ENCODE results near the gene SLCO3A1.
A peak's percentile ranks its signal among the peaks of the same experiment; 100 is the strongest.

Gene SLCO3A1

DNA sequence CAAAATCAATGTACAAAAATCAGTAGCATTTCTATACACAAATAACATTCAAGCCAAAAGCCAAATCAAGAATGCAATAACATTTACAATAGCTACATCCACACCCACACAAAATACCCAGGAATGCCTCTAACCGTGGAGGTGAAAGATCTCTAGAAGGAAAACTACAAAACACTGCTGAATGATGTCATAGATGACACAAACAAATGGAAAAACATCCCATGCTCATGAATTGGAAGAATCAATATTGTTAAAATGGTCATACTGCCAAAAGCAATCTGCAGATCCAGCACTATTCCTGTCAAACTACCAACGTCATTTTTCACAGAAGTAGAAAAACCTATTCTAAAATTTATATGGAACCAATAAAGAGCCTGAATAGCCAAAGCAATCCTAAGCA, 143.7 kb downstream of the SLCO3A1 start:
- no peak for DNase-seq (ENCODE audit: extremely low read depth in 1 of 2, low read depth in 1 of 2)

DNA sequence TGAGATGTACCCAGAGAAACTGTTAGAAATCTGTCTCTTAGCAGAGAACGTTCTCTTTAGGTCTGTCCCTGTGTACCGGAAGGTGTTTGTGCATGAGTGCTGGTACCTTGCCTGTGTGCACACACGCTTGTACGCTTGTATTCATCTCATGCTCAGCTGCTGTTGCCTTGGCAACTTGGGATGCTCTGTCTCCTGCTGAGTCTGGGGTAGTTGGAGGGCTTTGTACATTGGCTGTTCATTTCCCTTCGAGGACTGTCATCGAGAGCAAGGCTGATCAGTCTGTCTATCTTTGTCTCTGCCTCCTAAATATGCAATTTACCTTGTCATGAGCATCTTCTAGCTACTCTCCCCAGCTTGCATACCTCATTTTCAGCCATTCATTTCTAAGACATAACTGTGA, 147.2 kb downstream of the SLCO3A1 start:
- DNase-seq (ENCODE audit: extremely low read depth in 1 of 2, low read depth in 1 of 2) = no peak

DNA sequence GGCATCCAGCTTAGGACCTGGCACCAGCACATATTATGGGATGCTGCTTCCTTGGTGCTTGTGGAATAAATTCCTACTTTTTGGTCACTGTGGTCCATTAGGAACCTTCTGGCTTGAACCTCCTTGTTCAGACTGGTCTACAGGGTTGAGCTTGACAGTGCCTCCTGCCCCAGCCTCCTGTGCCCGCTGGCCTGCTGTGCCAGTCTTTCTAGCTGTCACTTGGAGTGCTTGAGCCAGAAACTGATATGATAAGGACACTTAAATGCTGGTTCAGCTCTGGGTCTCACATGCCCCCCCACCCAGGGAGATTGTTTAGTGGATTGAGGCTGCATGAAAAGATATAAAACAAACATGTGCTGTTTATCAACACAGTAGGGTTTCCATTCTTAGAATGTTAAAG, 147.8 kb downstream of the SLCO3A1 start:
- no peak for DNase-seq (ENCODE audit: extremely low read depth in 1 of 2, low read depth in 1 of 2)

DNA sequence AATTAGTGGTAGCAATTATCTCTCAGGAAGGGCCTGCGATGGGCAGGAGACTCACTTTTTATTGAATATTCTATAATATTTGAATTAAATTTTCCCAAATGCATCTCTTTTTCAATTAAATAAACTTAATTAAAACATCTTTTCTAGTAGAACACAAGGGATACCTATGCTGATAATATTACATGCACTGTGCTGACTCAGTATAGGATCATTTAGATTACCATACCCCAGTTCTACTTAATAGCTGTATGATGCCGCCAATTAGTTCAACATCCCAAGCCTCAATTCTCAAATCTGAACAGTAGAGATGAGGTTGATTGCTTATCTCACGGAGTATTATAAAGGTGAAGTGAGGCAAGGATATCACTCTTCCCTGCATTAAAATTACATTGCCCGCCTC, 149.2 kb downstream of the SLCO3A1 start:
- DNase-seq (ENCODE audit: extremely low read depth in 1 of 2, low read depth in 1 of 2) = no peak

DNA sequence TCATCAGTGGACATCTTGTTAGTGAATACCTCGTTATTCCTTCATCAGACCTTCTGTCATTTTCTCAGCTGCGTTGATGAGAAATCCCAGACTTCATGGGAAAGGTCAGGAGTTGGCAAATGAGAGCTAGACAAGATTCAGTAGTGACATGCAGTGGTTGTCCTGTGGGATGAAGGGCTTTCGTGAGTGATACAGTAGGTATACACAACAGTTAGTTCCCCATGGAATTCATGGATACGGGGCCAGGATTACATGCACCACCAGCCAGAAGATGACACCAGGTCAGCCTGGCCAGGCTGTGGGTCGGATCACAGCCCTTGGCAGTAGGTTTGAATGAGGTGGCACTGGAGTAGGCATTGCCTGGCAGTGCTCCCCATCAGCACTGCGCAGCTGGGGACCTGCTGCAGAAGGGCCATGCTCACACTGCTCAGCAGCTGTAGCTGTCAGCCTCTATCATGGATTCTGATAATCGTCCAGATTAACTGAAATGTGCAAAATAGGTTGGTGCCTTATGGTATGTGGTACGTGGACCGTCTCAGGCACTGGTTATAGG, 150.1 kb downstream of the SLCO3A1 start:
- no peak for DNase-seq (ENCODE audit: extremely low read depth in 1 of 2, low read depth in 1 of 2)

DNA sequence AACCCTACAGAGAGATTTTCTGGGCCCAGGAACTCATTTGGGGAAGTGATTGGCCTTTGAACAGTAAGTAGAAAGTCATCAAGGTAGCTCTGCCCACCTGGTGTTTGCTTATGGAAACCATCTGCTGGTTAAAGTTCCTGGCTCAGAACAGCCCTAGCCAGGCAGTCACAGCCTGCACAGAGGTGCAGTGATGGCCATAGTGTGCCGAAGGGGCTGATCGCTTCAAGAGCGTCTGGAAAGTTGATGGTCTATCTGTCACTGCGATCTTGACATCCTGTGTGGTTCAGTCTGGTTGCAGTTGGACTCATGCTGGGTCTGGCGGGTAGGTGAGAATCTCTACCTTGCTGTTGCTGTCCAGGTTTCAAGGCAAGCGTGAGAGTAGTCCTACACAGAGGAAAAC, 151.6 kb downstream of the SLCO3A1 start:
- no peak for DNase-seq (ENCODE audit: extremely low read depth in 1 of 2, low read depth in 1 of 2)

DNA sequence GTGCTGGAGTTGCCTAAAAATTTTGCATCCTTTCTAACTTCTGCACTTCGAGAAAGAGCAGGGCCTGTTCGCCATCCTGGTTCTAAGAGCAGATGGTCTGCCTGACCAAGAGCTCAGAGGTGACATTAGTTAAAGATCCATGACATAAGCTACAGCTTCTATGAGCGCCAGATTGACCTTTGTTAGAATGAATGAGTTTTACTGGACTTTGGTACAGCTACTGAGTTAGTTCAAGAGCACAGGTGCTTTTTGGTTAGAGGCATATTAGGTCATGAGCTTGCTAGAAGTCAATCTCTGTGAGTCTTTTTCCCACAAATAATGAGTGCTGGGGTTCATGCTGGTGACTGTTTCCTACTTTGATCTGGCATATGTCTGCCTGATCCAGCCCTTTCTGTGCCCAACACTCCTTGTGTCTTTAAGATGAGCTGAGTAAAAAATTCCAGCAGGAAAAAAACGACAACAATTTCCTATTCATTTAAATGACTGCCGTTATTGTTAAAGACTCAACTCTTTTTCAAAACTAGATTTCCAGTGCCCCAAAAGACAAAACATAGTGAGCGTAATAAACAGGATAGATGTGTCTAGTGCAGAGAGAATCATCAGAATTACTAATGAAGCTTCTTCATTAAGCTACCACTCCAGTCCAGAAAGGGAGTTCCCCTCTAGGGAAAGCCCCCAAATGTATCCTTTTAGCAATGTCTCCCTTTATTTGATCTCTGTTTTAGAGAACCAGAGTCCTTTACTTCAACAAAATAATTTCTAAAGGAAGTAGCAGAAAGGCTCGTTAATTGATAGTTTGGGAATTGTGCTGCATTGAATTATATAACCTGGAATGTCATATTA, 152.9 kb downstream of the SLCO3A1 start:
- no peak for DNase-seq (ENCODE audit: extremely low read depth in 1 of 2, low read depth in 1 of 2)

DNA sequence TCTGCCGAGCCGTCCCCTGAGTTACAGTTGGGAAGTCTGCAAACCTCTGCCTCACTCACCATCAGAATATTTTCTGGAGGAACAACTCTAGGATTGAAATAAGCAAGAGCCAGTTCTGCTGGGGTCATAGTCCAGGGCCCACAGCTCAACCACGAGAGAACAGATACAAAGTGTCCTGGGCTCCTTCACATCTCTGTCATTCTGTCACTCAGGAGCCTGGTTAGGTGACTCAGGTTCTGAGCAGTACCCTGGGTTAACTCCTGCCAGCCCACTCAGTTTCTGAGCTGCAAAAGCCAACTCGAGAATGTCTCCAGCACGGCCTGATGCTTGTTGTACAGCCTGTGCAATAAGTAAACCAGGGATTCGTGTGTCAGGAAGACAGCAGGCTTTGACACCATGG, 155.7 kb downstream of the SLCO3A1 start:
- DNase-seq (ENCODE audit: extremely low read depth in 1 of 2, low read depth in 1 of 2) = peak in 1 of 2 donors; percentile 28

DNA sequence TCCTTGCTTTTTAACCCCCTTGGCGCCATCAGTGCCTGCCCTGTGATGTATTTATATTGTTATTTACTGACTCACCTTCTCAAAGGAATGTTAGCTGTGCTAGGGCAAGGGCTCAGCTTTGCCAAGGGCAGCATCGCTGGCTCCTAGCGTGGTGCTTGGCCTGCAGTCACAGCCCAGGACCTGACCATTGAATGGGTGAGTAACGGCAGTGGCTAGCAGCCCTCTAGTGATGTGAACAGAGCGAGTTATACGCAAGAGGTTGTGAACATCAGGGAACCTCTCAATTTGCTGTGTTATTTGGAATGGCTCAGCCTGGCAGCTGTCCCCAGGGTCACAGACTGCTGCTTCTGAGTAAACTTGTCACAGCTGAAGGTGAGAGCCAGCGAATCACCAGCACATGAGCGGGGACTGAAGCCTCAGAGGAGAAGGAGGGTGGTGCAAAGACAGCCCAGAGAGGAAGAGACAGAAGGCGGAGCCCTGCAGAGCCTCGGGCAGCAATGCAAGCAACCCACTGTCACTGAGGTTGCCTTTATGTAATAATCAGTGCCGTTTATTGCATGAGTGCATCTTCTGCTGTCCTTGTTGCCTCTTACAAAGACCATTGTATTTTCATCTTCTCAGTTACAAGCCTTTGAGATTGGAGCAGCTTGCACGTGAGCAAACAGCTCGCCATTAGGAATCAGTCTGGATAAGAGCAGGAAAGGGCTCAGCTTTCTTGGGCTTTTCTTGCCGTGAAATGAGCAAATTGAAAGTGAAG, 158.3 kb downstream of the SLCO3A1 start:
- DNase-seq (ENCODE audit: extremely low read depth in 1 of 2, low read depth in 1 of 2) = peak; percentile 13 to 47

DNA sequence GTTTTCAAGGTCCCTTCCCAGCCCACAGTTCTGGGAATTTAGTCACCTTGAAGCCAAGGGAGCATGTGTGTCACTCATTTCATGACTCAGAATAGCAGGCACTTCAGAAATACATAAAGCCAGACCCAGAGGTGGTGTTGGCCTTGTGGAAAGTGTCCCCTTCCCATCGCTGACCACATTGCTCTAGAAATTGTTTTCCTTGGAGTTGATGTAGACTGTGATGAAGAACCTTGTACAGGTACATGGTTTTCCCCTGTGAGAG, 158.8 kb downstream of the SLCO3A1 start:
- no peak for DNase-seq (ENCODE audit: extremely low read depth in 1 of 2, low read depth in 1 of 2)

DNA sequence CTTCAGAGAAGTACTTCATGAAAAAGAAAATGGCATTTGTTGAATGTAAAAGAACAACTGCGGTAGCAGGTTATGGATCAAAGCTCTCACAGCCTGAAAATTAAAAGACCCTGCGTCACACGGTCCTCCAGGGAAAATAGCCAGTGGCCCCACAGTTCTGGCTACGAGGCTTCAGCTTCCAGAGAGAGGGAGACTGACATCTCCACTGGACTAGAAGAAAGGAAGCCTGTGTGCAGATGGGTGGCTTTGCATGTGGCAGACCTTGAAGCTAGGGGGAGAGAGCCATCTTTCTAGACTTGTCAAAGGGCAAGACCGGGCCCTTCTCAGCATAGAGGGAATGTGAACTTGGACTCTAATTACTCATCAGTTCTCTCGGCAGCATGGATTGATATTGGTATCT, 159.4 kb downstream of the SLCO3A1 start:
- no peak for DNase-seq (ENCODE audit: extremely low read depth in 1 of 2, low read depth in 1 of 2)

DNA sequence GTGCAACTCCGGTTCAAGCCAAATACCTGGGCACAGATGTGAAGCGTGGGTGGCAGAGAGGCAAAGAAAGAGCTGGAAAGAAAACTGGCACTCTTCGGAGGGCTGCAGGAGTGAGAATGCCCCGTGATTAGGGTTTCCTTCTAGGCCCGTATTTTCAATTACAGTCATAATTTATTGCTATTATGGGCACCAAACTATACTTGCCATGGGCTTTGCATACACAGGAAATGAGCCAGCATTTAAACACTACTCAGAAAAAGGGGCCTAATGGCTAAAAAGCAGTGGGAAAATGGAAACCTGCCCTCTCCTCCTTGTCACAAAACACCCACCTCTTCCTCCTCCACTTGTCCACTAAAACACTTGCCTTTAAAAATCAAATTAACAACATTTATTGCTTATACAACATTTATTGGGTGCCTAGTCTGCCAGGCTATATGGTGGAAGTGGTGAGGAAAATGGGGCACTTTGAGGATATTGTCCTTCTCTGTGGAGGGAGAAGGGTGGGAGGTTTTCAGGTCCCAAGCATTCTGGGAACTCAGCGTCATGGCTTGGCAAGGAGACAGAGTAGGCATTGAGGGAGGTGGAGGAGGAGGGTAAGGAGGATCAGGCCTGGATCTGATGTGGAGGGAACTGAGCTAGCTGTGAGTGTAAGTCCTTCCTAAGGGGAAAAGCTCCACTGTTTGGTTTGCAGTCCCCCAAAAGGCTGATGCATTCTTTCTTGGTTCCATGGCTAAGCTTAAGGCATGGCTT, 160.9 kb downstream of the SLCO3A1 start:
- DNase-seq (ENCODE audit: extremely low read depth in 1 of 2, low read depth in 1 of 2) = no peak

DNA sequence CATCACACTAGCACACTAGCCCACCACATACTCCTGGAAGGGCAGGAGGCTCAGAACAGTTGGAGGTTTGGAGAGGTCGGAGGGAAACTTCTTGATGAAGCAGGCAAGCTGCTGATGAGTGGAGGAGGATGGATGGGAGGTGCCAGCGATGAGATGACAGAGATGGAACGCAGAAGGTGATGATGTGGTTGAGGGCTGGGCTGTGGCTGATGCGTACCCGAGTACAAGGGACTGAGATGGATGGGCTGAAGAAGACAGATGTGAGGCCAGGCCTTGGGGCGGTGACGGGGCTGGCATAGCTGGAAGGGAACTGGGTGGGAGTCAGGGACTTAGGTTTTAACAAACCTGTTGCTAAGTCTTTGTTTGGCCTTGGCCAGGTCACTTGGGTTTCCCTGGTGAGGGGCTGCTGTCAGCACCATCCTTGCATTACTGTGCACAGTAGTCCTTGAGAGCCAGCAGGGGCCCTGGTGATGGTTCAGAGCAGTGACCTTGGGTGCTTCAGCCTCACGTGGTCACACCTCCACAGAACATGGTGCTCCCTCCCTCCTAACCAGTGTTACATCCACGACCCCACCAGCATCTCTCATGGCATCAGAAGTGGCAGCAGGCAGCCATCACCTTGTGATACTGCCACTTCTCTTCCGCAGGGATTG, 164.5 kb downstream of the SLCO3A1 start:
- DNase-seq (ENCODE audit: extremely low read depth in 1 of 2, low read depth in 1 of 2) = no peak

DNA sequence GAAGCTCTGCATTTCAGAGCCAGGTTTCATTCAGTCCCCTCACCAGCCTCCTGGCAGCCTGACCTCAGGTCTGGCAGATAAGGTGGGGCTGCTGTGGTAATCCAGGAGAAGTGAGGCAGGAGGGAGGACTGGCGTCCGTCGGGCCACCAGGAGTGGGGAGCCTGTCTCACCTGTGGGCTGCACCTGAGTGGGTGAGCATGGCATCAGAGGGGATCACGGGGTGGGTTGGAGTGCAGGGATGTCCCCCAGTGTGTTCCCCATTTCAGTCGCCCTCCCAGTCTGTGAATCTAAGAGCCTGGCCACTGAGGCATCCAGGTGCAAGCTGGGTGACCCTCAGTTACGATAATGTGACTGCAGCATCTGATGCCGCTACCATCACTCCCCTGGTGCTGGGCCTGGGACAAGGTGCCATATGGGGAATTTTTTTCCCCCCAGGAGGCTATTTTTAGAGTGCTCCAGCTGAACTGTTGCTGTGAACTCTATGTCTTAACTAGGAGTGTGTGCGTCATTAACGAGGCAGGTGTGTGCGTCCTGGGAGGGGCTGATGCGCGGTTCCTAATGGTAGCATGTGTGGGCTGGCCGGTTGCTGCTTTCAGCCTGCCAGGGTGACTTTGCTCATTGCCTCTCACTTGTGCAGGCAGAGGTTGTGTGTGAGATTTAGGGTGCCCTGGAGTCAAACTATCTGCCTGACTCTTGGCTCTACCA, 165.2 kb downstream of the SLCO3A1 start:
- no peak for DNase-seq (ENCODE audit: extremely low read depth in 1 of 2, low read depth in 1 of 2)

DNA sequence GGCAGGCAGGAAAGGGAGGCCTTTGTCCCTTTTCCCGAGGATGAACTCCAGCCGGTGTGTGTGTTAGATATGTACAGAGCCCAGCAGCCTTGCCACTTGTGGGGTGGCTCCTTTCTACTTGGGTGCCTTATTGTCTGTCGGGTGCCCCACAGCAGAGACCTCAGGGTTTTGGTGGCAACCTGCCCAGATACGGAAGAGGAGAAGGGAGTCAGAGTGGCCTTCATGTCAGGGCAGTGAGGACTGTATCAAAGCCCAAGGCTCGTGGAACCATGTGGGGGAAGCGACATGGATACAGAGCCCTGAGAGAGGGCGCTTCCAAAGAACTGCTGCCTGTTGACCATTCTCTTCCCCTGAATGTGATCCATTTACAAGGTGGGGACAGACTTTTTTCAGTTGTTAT, 166.2 kb downstream of the SLCO3A1 start:
- DNase-seq (ENCODE audit: extremely low read depth in 1 of 2, low read depth in 1 of 2) = no peak

DNA sequence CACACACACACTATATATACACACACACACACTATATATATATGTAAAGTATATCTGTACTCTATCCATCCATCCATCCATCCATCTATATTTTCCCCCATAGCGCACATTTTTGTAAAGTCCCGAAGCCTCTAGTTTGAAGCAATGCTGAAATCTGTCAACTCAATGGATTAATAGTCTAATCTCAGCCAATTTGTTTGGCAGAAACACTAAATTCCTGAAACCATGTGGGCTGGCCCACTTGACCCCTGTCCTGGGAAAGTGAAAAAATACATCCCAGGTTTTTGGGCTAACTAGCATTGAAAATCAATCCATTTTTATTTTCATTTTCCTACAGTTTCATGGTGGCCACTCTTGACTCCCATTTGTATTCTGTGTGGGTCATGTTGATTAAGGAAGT, 166.7 kb downstream of the SLCO3A1 start:
- no peak for DNase-seq (ENCODE audit: extremely low read depth in 1 of 2, low read depth in 1 of 2)

DNA sequence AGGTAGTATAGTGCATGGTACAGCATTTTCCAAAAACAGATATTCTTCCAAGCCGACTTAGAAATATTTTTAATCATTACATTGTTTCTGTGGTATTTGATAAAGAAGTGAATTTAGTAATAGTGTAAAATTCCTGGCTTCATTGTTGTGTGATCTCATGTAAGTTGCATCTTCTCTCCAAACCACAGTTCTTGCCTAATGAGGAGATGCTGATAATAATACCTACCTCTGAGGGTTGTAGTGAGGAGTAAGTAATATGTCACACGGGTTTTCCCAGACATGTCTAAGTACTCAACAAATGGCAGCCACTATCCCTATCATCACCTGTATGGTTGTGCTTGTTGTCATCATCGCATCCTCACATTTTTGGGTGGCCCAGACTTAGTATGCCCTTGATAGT, 167.3 kb downstream of the SLCO3A1 start:
- no peak for DNase-seq (ENCODE audit: extremely low read depth in 1 of 2, low read depth in 1 of 2)

DNA sequence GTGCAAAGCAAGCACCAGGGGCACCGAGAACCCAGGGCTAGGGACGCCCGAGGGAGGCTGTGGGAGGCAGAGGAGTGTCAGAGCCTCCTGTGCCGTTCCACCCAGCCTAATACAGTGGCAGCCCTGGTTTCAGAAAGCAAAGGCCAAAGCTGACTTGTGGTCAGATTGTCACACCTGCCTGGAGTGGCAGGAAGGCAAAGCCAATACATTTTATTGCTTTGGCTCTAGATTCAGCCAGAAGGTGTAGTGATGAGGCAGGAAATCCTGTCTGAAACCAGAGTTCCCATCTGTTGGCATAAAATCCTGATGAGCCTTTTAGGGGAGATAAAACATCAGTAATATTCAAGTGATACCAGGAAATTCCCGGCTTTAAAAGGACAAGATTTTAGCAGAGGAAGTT, 168.3 kb downstream of the SLCO3A1 start:
- DNase-seq (ENCODE audit: extremely low read depth in 1 of 2, low read depth in 1 of 2) = no peak

DNA sequence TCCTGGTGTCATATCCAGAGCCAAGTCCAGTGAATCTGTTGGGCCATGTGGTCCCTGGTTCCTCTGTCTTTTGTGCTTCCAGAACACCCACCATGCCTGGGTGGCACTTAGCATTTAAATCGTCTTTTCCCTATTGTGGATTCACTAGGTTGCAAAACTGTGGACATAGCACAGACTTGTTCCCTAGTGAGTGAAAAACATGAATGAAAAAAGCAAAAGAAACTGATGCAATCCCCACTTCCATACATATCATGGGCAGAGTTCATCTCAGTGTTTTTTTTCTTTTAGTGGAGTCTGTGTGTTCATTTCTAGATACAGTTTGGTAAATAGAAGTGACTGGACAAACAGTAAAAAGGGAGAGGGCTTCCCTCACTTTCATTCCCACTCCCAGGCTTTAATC, 170.5 kb downstream of the SLCO3A1 start:
- DNase-seq (ENCODE audit: extremely low read depth in 1 of 2, low read depth in 1 of 2) = no peak

DNA sequence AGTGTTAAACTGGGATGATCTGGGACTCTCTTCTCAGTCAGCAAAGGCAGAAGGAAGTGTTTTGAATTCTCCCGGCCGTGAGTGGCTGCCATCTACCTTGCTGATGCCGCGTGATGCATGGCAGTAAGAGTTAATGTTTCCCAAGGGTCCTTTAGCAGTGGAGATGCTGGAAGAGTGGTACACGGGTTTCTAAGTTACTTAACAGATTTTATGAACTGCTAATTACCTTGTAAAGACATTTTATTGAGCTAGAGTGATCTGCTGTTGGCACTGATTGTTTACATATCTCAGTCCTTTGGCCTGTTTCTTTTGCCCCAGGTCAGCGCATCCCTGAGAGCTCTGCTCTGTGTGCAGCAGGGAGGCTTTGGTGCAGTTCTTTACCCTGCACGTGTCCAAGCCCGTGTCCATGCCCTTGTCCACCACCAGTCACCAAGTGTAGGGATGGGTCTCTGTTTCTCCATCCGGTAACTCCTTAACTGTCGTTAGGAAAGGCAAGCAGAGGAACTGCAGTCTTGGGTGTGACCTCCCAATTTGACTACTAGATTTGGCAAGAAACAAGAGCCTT, 172.3 kb downstream of the SLCO3A1 start:
- DNase-seq (ENCODE audit: extremely low read depth in 1 of 2, low read depth in 1 of 2) = no peak
